ENCODE data around the gene THAP12.

The THAP12 gene

DNA sequence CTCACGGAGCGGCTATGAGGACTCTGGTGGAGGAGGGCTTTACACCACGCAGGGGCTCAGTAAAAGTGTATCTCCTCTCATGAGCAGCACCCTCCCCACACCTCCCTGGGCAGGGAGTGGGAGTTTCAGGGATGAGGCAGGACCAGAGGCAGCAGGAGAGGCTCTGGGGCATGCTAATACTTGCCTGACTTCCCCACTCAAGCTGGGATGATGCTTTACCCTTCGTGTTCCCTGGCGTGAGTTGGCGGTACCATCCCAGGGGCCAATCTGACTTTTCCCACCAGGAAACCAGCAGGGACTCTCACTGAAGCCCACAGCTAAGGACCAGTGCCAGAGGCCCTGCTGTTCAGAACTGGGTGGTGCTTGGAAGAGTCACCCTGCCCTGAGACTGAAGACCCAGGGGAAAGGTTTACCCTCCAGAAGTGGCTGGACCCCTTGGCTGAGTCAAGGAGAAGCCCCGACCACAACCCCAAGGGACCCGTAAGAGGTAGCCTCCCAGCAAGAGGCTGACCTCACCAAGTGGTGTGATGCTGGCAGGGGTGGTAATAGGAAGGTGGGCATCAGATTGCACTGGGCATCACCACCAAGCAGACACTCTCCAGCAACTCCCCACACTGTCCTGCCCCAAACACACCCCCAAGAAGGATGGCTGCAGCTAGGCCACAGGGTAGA, 65.6 kb downstream of the THAP12 start:
- TF ChIP-seq POLR2A (IDR thresholded peaks at IDR 0.05; ENCODE audit: low read length) (no peak), GATA1 (IDR thresholded peaks at IDR 0.05; ENCODE audit: low read depth, low read length) (no peak)
- DNase-seq, result no peak

DNA sequence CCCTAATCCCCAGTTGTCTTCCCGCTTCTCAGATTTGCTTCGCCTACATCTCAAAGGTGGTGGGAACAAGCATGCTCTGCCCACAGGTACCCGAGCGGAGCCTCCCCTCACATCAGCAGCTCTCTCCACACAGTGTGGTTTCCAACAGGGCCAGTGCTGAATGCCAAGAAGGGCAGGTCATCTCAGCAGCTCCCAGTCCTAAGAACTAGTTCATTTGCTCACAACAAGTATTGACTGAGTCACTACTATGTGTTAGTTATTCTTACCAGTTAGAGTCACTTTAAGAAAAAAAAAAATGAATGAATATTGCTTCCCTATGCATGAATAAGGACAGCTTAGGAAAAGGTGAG, 66.2 kb downstream of the THAP12 start:
- TF ChIP-seq POLR2A (IDR thresholded peaks at IDR 0.05; ENCODE audit: low read length), result no peak
- TF ChIP-seq GATA1 (IDR thresholded peaks at IDR 0.05; ENCODE audit: low read depth, low read length), result no peak
- no peak for DNase-seq

DNA sequence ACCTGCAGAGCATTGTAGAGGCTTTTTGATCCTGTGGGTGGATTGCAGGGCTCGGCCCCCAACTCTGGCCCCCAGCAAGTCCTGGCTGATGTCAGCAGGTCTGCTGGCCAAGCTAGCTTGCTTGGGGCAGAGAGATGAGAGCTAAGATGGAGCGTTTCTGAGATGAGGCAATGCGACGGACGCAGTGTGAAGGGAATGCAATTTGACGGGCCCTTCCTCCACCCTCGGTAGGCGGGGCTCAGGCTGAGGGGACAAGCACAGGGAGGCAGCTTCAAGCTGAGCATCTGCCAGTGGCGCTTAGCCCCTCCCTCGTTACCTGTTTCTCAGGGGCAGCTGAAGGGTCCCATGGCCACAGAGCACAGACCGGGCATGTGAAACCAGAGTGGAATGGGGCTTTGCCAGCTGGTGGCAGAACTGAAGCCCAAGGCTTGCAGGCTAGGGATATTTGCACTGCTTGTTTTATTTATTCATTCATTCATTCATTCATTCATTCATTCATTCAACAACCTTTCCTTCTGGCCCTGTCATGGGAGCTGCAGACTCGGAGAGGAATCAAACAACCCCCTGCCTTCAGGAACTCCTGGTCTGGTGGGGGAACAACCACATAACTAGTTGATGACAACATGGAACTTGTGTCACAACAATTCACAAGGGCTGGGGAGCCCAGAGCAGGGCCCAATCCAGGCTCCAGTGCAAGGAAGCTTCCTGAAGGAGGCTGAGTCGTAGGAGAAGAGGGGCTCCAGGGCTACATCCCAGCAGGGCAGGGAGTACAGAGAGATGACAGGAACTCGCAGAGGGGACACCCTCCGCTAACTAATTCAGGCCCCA, 66.8 kb downstream of the THAP12 start:
- no peak for DNase-seq
- TF ChIP-seq GATA1 (IDR thresholded peaks at IDR 0.05; ENCODE audit: low read depth, low read length) (no peak), POLR2A (IDR thresholded peaks at IDR 0.05; ENCODE audit: low read length) (no peak)

DNA sequence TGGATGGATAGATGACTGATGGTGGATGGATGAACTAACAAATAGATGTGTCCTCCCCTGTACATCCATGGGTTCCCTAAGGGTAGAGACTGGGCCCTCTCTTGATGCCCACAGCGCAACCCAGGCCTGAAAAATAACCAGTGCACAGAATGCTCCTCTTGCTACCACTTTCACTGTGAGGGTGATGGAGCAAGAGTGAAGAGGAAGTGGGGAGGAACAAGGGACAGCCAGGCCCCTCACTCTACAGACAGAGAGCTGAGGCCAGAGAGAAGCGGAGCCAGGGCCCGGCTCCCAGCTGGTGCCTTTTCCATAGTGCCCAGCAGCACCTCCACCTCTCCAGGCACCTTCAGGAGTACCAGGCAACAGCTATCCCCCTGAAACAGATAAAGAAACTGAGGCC, 67.7 kb downstream of the THAP12 start:
- DNase-seq, result no peak
- no peak for TF ChIP-seq GATA1 (IDR thresholded peaks at IDR 0.05; ENCODE audit: low read depth, low read length)
- TF ChIP-seq POLR2A (IDR thresholded peaks at IDR 0.05; ENCODE audit: low read length), result no peak

DNA sequence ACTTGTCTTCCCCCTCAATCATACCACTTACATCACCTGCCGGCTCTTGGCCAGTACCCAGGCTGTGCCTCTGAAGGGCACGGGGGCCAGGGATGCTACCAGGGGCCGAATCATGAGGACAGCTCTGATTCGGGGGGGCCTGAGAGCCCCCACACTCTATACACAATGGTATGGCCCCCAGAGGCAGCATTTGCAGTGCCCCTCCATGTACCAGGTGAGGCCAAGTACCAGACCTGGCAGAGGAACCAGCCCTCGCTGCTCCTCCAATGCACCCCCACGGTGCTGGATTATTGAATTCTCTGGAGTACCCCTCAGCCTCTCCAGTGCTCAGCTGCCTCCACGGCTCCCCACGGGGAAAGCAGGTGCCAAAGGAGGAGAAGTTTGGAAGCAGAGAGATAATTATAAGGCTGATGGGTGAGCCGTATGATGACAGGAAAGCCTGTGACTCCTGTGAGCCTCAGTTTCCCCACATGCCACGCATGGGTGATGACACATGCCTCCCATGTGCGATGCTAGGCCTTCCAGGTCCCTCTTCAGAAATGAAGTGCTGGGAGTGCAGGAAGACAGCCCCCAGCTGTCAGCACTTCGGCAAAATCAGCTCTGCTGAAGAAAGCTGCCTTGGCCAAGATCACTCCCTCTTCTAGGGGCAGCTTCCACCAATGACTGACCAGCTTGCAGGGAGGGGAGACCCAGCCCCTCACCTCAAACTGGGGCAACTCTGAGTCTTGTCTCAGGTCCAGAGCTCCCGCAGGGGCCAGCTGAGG, 69.9 kb downstream of the THAP12 start:
- TF ChIP-seq POLR2A (IDR thresholded peaks at IDR 0.05; ENCODE audit: low read length), result no peak
- TF ChIP-seq GATA1 (IDR thresholded peaks at IDR 0.05; ENCODE audit: low read depth, low read length), result no peak
- DNase-seq, result no peak

DNA sequence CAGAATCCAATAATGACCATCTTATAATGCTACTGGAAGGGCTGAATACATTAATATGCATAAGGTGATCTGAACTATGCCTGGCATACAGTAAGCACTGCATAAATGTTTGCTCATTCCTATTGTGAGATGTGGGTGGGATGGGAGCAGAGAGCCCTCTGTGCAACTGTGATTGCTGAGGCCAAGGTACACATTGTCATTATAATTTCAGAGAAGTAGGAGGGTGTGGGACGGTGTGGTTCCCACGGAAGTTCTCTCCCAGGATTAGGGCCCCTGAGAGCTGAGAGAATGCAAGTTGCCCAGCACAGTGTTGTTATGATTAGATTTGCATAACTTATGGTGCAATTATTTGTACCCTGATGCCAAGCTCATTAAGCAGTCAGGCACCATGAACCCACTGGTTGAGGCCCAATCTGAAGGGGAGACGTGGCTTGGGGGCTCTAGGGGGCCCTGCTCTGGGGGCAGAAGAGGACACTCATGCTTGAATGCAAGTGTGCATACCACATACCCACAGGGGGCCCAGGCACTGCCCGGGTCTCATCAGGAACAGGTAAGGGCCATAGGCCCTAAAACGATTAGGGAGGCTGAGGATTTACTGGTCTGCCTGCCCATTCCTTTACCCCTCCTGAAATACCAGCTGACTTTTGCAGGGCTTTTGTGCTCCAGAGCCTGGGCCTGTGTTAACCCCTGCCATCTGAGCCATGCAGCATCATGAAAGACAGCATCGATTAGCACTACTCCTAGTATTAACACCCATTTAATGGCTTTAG, 72.8 kb downstream of the THAP12 start:
- no peak for DNase-seq
- TF ChIP-seq POLR2A (IDR thresholded peaks at IDR 0.05; ENCODE audit: low read length), result no peak
- no peak for TF ChIP-seq GATA1 (IDR thresholded peaks at IDR 0.05; ENCODE audit: low read depth, low read length)

DNA sequence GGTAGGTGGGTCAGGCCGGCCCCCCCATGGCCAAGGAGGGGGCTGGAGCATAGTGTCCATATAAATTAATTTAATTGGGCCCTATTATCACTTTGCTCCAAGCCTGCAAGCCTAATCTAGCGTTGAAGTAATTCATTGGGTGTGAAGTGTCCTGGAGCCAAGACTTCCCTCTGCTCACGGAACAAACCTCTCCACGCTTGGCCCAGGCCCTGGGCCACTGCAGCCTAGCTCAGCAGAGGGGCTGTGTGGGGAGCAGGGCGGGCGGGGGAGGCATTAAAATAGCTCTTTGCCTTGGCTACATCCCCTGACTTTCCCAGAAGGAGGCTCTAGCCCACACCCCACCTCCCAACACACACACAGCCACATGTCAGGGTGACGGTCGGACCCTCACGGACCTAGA, 73.5 kb downstream of the THAP12 start:
- DNase-seq, result no peak
- TF ChIP-seq POLR2A (IDR thresholded peaks at IDR 0.05; ENCODE audit: low read length), result no peak
- no peak for TF ChIP-seq GATA1 (IDR thresholded peaks at IDR 0.05; ENCODE audit: low read depth, low read length)

DNA sequence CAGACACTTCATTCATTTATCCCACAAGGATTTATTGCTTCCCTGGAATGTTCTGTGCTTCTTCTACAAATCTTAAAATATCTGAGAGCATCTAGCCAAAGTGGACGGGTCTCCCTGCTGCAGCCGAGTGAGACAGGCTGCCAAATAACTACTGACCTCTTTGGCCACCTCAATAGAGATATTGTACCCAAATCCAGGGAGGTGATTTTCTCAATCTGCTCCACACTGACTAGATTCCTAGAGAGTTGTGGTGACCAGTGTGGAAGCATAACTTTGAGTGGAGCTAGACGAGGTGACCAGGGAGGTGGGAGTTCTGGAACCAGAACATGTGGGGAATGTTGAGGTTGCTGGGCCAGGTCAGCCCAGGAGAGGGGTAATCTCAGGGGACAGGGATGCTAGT, 77.5 kb downstream of the THAP12 start:
- TF ChIP-seq GATA1 (IDR thresholded peaks at IDR 0.05; ENCODE audit: low read depth, low read length), result no peak
- no peak for TF ChIP-seq POLR2A (IDR thresholded peaks at IDR 0.05; ENCODE audit: low read length)
- no peak for DNase-seq

DNA sequence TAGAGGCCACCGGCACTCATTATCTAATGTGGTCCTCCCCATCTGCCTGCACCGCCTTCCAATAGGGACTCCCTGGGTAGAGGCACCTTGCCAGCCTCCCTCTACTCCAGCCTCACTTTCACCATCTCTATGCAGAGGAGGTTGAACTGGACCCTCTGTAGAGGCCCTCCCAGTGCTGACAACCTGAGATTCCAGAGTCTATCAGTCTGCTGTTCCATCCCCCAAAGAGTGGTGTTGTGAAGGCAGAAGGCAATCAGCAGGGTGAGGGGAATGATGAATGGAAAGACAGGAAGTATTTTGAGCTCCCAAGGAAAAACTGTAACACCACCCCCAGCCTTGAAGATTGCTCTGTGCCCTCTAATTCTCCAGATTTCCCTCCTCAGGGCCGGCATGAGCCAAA, 77.9 kb downstream of the THAP12 start:
- TF ChIP-seq POLR2A (IDR thresholded peaks at IDR 0.05; ENCODE audit: low read length) (no peak), GATA1 (IDR thresholded peaks at IDR 0.05; ENCODE audit: low read depth, low read length) (no peak)
- DNase-seq, result no peak

All from erythroblast (primary cell).